ENCODE results near the gene CEP112. TPM values are rescaled to one million over a fixed set of nuclear protein-coding genes. Genes with fewer than 3 reads are reported as not detected.

The CEP112 gene
- total and polyA plus RNA-seq, 2 of the 13 experiments (the other 11 are each of a cell fraction or from before 2014, with no cell fraction given) = 1.2 to 3.4 TPM

- no peaks in the 10 kb centered on the region for H4K20me1 ChIP-seq (ENCODE audit: insufficient read depth, low read length)
- intact Hi-C loops (cut with micrococcal nuclease; ENCODE audit: unreplicated experiment) (no loop called here), in situ Hi-C loops (cut with HindIII; ENCODE audit: extremely low pct_ligation_motif_present, low pct_unique_long_range_greater_than_20kb) (no loop called here)
- H3K27ac ChIP-seq (ENCODE audit: extremely low read length, insufficient read depth, low read length) = no peak overlapping the region
- no peak overlapping the region for H2AFZ ChIP-seq (ENCODE audit: low read length)
- 0 out of 2 replicates have a peak, but pooled peaks cover 3% of the 10 kb centered on the region for H3K9me3 ChIP-seq (ENCODE audit: low read length)
- H3K27me3 ChIP-seq (ENCODE audit: control insufficient read depth in 1 of 2, insufficient read depth in 2 of 2, low read length in 2 of 2) = no peaks in the 10 kb centered on the region
- DNase-seq (ENCODE audit: low spot score) (no peak), ATAC-seq (no peak), FAIRE-seq (no peak)
- WGBS (ENCODE audit: low lambda C conversion rate) = 90% methylated on average over 4 of the region's 4 CpGs
- no peak overlapping the region for H3K4me3 ChIP-seq (replicated peaks in 1 of 3; ENCODE audit: insufficient read depth in 1 of 3, low read depth in 2 of 3, low read length in 3 of 3)
- no peak overlapping the region for H3K4me2 ChIP-seq (ENCODE audit: low read depth, low read length)
- no TSS peak for BruUV-seq (replicated peaks)
- no peaks in the 10 kb centered on the region for H3K36me3 ChIP-seq (replicated peaks in 1 of 2; ENCODE audit: control insufficient read depth in 1 of 2, insufficient read depth in 2 of 2, low read length in 2 of 2)
- H3K4me1 ChIP-seq (ENCODE audit: insufficient read depth, low read length) = 0 out of 2 replicates have a peak, but pooled peaks cover 6% of the 10 kb centered on the region
- ChIA-PET POLR2A (no interaction called here), CTCF (ENCODE audit: low intra/inter-chr PET ratio, low total read pairs) (no interaction called here)
- H3K79me2 ChIP-seq (ENCODE audit: insufficient read depth, low read length) = no peaks in the 10 kb centered on the region
- TF ChIP-seq MAFK (conservative IDR thresholded peaks at IDR 0.05 in 1 of 2, IDR thresholded peaks at IDR 0.05 in 1 of 2; ENCODE audit: low read length in 2 of 2) (peak; percentile 55 to 68; a peak in 3 of 4 replicates), MAFF (IDR thresholded peaks at IDR 0.05; ENCODE audit: low read depth, low read length) (0 out of 2 replicates have a peak, but pooled peaks have one; percentile 42), GPBP1L1 (CRISPR knock-in tag; IDR thresholded peaks at IDR 0.05) (no peak)
- H3K9ac ChIP-seq (ENCODE audit: insufficient read depth, low read depth, low read length) = no peak overlapping the region
Observed at GRCh38 chr17:66094727-66095126, 97.2 kb downstream of the CEP112 start.

- FAIRE-seq (no peak), ATAC-seq (no peak), DNase-seq (ENCODE audit: low spot score) (no peak)
- H3K9me3 ChIP-seq (ENCODE audit: low read length) = 0 out of 2 replicates have a peak, but pooled peaks cover 4% of the 10 kb centered on the region
- in situ Hi-C loops (cut with HindIII; ENCODE audit: extremely low pct_ligation_motif_present, low pct_unique_long_range_greater_than_20kb) = no loop called here
- peaks cover 13% of the 10 kb centered on the region; the same call in 1 of the 2 replicates for H3K4me1 ChIP-seq (ENCODE audit: insufficient read depth, low read length)
- no peak overlapping the region for H3K4me2 ChIP-seq (ENCODE audit: low read depth, low read length)
- H3K4me3 ChIP-seq (replicated peaks in 1 of 3; ENCODE audit: insufficient read depth in 1 of 3, low read depth in 2 of 3, low read length in 3 of 3) = no peak overlapping the region
- no peaks in the 10 kb centered on the region for H3K27me3 ChIP-seq (ENCODE audit: control insufficient read depth in 1 of 2, insufficient read depth in 2 of 2, low read length in 2 of 2)
- 90% methylated on average over 3 of the region's 3 CpGs for WGBS (ENCODE audit: low lambda C conversion rate)
- TF ChIP-seq KDM4B (CRISPR knock-in tag; IDR thresholded peaks at IDR 0.05) = no peak
- intact Hi-C loops (cut with micrococcal nuclease; ENCODE audit: unreplicated experiment) = no loop called here
- H3K9ac ChIP-seq (ENCODE audit: insufficient read depth, low read depth, low read length) = no peak overlapping the region
- ChIA-PET POLR2A (no interaction called here), CTCF (ENCODE audit: low intra/inter-chr PET ratio, low total read pairs) (no interaction called here)
- H4K20me1 ChIP-seq (ENCODE audit: insufficient read depth, low read length) = no peaks in the 10 kb centered on the region
- H3K27ac ChIP-seq (ENCODE audit: extremely low read length, insufficient read depth, low read length) = no peak overlapping the region
- H3K36me3 ChIP-seq (replicated peaks in 1 of 2; ENCODE audit: control insufficient read depth in 1 of 2, insufficient read depth in 2 of 2, low read length in 2 of 2) = no peaks in the 10 kb centered on the region
- no peaks in the 10 kb centered on the region for H3K79me2 ChIP-seq (ENCODE audit: insufficient read depth, low read length)
- no peak overlapping the region for H2AFZ ChIP-seq (ENCODE audit: low read length)
- BruUV-seq (replicated peaks) = no TSS peak
Observed at GRCh38 chr17:66091445-66092080, 100.4 kb downstream of the CEP112 start.

Data from HepG2 (cell line).